Tibial nerve (tissue), 4 donors: ENCODE measurements around the gene NCOA1. TPM values are rescaled to one million over a fixed set of nuclear protein-coding genes. Genes with fewer than 3 reads are reported as not detected.
"Not testable (repeated sequence)": the region's sequence is repeated elsewhere in the genome, so short reads cannot be mapped to it uniquely, and the experiment has no call there.

Experiments
- DNase-seq, 2 donors: peaks; one replicate each; pipeline ENCODE4 v3.0.0-alpha.2; 2019; ENCODE audit warnings: low spot score in 2 of 2
- H3K27ac ChIP-seq, 4 donors: fragments of 200-600 bp; sonication (generic) in 3 of 4; one replicate each; pipeline ENCODE4 v1.5.1; 2017 to 2019; ENCODE audit warnings: mild to moderate bottlenecking in 1 of 4
- H3K27me3 ChIP-seq, 2 donors: fragments of 200-600 bp; sonication (generic) in 1 of 2; one replicate each; pipeline versions ENCODE4 v1.5.1 to v1.6.0; 2017 to 2019
- H3K36me3 ChIP-seq, 3 donors: fragments of 200-600 bp; sonication (generic); one replicate each; pipeline ENCODE4 v1.5.1; 2018 to 2019
- H3K4me1 ChIP-seq, 4 donors: fragments of 200-600 bp; sonication (generic) in 3 of 4; one replicate each; pipeline ENCODE4 v1.5.1; 2017 to 2019
- H3K4me3 ChIP-seq, 4 donors: fragments of 200-600 bp; sonication (generic) in 3 of 4; one replicate each; pipeline ENCODE4 v1.5.1; 2017 to 2019; ENCODE audit warnings: mild to moderate bottlenecking in 1 of 4, moderate library complexity in 1 of 4
- H3K9me3 ChIP-seq, 4 donors: fragments of 200-600 bp; sonication (generic) in 3 of 4; one replicate each; pipeline ENCODE4 v1.5.1; 2017 to 2019
- EP300 ChIP-seq, 2 donors: sonication (generic); formaldehyde crosslinking; IDR thresholded peaks; one replicate each; pipeline ENCODE4 v1.6.1; 2017; ENCODE audit warnings: antibody characterized with exemption in 2 of 2, mild to moderate bottlenecking in 1 of 2
- POLR2A ChIP-seq, 2 donors: fragments of 450-650 bp; IDR thresholded peaks; one replicate each; pipeline ENCODE4 v1.6.1; 2017; ENCODE audit warnings: antibody characterized with exemption in 2 of 2, mild to moderate bottlenecking in 2 of 2, moderate library complexity in 2 of 2
- WGBS, 2 donors: methylation state at CpG; one replicate each; pipeline ENCODE4 v1.1.5; 2018; 5-methylcytosine and 5-hydroxymethylcytosine counted together
- total RNA-seq, 4 donors: library from RNA; depleted of rRNA; stranded (reverse); fragments of >200 nt; gene quantifications; one replicate each; pipeline ENCODE4 v1.1.0, GENCODE V29; 2016
- TF ChIP-seq, protein P1 (sequence below), 5 experiments: fragments of 200-600 bp in 3 of 5; fragments of 450-650 bp in 2 of 5; sonication (generic) in 3 of 5; IDR thresholded peaks; one replicate each; pipeline ENCODE4 v1.5.1; 2016 to 2019; ENCODE audit warnings: antibody characterized with exemption in 5 of 5, mild to moderate bottlenecking in 3 of 5, moderate library complexity in 2 of 5

NCOA1 gene
- total RNA-seq, 4 donors from 2014 or later = 57.0 to 78.9 (median 59.3) TPM

DNA sequence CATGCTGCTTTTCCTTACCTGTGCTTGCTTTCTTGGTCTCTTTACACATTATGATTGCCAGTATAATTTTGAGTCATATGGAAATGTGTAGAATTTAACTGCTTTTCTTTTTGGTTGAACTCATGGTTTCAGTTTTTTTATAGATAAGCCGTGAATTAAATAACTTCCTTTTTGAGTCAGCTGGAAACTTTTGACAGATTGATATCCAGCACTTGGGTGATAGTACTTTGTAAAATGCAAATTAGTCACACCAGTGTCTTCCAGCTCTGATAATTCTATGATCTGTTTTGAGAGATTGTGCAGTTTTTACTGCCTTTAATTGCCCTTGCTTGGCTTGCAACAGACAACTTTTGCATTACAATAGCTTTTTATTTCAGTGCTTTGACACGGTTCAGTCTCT lies 86.4 kb downstream of the NCOA1 start:
- Histone ChIP-seq H3K27ac (no peak overlapping the region), H3K4me3 (no peak overlapping the region), H3K36me3 (no peaks in the 10 kb centered on the region), H3K9me3 (no peaks in the 10 kb centered on the region), H3K4me1 (peaks cover 0 to 31% (median 7%) of the 10 kb centered on the region in 4 donors), H3K27me3 (no peaks in the 10 kb centered on the region)
- DNase-seq = no peak
- TF ChIP-seq POLR2A (IDR thresholded peaks at IDR 0.05) = no peak
- TF ChIP-seq, protein P1, sequence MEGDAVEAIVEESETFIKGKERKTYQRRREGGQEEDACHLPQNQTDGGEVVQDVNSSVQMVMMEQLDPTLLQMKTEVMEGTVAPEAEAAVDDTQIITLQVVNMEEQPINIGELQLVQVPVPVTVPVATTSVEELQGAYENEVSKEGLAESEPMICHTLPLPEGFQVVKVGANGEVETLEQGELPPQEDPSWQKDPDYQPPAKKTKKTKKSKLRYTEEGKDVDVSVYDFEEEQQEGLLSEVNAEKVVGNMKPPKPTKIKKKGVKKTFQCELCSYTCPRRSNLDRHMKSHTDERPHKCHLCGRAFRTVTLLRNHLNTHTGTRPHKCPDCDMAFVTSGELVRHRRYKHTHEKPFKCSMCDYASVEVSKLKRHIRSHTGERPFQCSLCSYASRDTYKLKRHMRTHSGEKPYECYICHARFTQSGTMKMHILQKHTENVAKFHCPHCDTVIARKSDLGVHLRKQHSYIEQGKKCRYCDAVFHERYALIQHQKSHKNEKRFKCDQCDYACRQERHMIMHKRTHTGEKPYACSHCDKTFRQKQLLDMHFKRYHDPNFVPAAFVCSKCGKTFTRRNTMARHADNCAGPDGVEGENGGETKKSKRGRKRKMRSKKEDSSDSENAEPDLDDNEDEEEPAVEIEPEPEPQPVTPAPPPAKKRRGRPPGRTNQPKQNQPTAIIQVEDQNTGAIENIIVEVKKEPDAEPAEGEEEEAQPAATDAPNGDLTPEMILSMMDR (IDR thresholded peaks at IDR 0.05) = no peak
- TF ChIP-seq EP300 (IDR thresholded peaks at IDR 0.05) = no peak
- WGBS, 2 donors = 42 to 44% methylated on average over 2 of the region's 2 CpGs

DNA sequence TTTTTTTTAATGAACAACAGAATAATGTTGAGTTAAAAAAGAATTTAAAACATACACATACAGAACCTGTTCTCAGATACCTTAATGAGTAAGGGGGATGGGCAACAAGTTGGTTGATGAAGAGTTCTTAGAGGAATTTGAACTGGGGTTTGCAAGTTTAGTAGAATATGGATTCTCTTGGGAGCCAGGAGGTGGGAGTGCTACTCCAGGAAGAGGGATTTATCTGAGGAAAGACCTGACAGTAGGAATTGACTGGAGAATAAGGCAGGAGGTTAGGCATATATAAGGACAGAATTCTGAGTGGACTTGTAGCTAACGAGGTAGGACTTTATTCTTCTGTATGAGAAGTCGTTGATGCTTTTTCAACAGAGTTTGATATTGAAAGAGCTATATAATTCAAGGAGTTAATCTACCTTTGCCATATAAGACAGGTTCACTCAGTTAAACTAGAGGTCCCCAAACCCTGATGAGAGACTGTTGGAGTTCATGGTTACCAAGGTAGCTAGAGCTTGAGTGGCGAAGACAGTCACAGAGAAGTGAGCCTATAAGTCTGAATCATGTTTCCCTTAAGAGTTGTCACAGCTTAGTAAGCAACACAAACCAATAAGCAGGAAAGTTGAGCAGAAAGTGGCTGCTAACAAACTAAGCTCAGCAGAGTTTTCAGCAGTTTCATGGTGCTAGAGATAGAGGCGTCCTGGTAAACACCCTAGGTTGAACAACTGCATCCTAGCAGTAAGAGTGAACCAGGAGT lies 88.2 kb downstream of the NCOA1 start:
- no peak for DNase-seq
- 91 to 94% methylated on average over 4 of the region's 4 CpGs for WGBS, 2 donors

DNA sequence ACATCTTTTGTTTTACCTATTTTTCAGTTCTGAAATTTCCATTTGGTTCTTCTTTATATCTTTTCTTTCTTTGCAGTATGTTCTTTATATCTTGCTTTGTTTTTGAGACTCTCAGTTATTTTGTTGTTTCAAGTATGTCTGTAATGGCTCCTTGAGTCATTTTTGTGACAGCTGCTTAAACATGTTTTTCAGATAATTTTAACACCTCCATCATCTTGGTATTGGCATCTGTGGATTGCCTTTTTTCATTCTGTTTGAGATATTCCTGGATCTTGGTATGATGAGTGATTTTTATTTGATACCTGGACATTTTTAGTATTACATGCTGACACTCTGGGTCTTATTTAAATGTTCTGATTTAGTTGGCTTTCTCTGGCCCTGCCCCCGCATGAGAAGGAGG lies 89.5 kb downstream of the NCOA1 start:
- H3K4me1 ChIP-seq = peaks cover 0 to 26% (median 7%) of the 10 kb centered on the region in 4 donors
- no peak for TF ChIP-seq POLR2A (IDR thresholded peaks at IDR 0.05)
- TF ChIP-seq EP300 (IDR thresholded peaks at IDR 0.05) = no peak
- TF ChIP-seq, protein P1 (IDR thresholded peaks at IDR 0.05) = no peak
- DNase-seq = no peak
- H3K9me3 ChIP-seq = no peaks in the 10 kb centered on the region
- no peaks in the 10 kb centered on the region for H3K27me3 ChIP-seq
- WGBS, 2 donors = 96 to 100% methylated on average over 1 of the region's 1 CpG
- no peak overlapping the region for H3K27ac ChIP-seq
- H3K36me3 ChIP-seq = no peaks in the 10 kb centered on the region
- H3K4me3 ChIP-seq = no peak overlapping the region

More for the DNA sequence above, 88.2 kb downstream of the NCOA1 start:
- Histone ChIP-seq H3K9me3 (no peaks in the 10 kb centered on the region), H3K4me3 (no peak overlapping the region), H3K4me1 (peaks cover 0 to 29% (median 7%) of the 10 kb centered on the region in 4 donors), H3K27me3 (no peaks in the 10 kb centered on the region), H3K36me3 (no peaks in the 10 kb centered on the region), H3K27ac (no peak overlapping the region)
- TF ChIP-seq, protein P1 (IDR thresholded peaks at IDR 0.05) = no peak
- no peak for TF ChIP-seq POLR2A (IDR thresholded peaks at IDR 0.05)
- TF ChIP-seq EP300 (IDR thresholded peaks at IDR 0.05) = no peak

DNA sequence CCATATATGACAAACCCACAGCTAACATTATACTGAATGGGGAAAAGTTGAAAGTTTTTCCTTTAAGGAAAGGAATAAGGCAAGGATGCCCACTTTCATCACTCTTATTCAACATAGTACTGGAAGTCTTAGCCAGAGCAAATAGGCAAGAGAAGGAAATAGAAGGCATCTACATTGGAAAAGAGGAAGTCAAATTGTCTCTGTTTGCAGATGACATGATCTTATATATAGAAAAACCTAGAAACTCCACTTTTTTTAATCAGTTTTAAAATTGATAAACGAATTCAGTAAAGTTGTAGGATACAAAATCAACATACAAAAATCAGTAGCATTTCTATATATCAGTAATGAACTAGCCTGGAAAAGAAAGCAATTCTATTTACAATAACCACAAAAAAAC lies 90.9 kb downstream of the NCOA1 start:
- not testable (repeated sequence) for DNase-seq, H3K27ac ChIP-seq, H3K36me3 ChIP-seq, H3K27me3 ChIP-seq, H3K9me3 ChIP-seq, H3K4me3 ChIP-seq
- peaks cover 0 to 29% (median 7%) of the 10 kb centered on the region in 4 donors for H3K4me1 ChIP-seq
- WGBS, 2 donors = 98 to 100% methylated on average over 1 of the region's 1 CpG

DNA sequence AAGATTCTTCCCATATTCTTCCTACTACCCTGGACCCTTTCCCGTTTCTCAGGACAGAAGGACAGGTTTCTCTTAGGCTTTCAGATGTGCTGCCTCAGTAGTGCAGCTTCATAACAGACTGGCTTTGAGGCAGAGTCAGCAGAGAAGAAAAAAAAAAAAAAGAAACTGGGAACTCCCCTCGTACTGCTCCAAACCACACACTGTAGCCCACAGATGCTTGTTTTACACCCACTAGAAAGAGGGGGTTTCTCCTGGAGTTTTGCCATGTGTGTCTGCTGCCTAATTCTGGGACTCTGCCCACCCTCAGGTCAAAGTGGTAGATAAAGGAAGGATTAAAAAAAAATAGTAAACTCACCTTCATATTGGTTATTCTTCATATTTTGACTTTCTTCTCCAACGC lies 95.9 kb downstream of the NCOA1 start:
- no peak overlapping the region for H3K4me3 ChIP-seq
- no peak overlapping the region for H3K27ac ChIP-seq
- TF ChIP-seq, protein P1 (IDR thresholded peaks at IDR 0.05) = no peak
- TF ChIP-seq EP300 (IDR thresholded peaks at IDR 0.05) (no peak), POLR2A (IDR thresholded peaks at IDR 0.05) (no peak)
- H3K4me1 ChIP-seq = peaks cover 0 to 7% (median 0%) of the 10 kb centered on the region in 4 donors
- H3K27me3 ChIP-seq = no peaks in the 10 kb centered on the region
- no peak for DNase-seq
- no peaks in the 10 kb centered on the region for H3K9me3 ChIP-seq
- 54 to 62% methylated on average over 3 of the region's 3 CpGs for WGBS, 2 donors
- peaks cover 0 to 22% (median 0%) of the 10 kb centered on the region in 3 donors for H3K36me3 ChIP-seq
